HEK293T (cell line): Measurements from ENCODE around the gene B3GNT4.

Source experiments
- CTBP1 ChIP-seq: fragments of 450-650 bp; IDR thresholded peaks from 2 replicates; pipeline ENCODE4 v1.6.1; 2016; ENCODE audit warnings: borderline replicate concordance
- ELF4 ChIP-seq: fragments of 450-650 bp; IDR thresholded peaks from 2 replicates; pipeline ENCODE4 v1.6.1; 2017; ENCODE audit warnings: antibody characterized with exemption
- FOXA1 ChIP-seq: fragments of 450-650 bp; IDR thresholded peaks from 2 replicates; pipeline ENCODE4 v1.6.1; 2016; ENCODE audit warnings: mild to moderate bottlenecking
- HDGF ChIP-seq: fragments of 450-650 bp; IDR thresholded peaks from 2 replicates; pipeline ENCODE4 v1.6.1; 2017; ENCODE audit warnings: antibody characterized with exemption, borderline replicate concordance
- LEF1 ChIP-seq: fragments of 450-650 bp; IDR thresholded peaks from 2 replicates; pipeline ENCODE4 v1.6.1; 2017; ENCODE audit warnings: mild to moderate bottlenecking, borderline replicate concordance
- NFRKB ChIP-seq: fragments of 450-650 bp; IDR thresholded peaks from 2 replicates; pipeline ENCODE4 v1.6.1; 2016; ENCODE audit warnings: mild to moderate bottlenecking, moderate library complexity
- PKNOX1 ChIP-seq: fragments of 450-650 bp; IDR thresholded peaks from 2 replicates; pipeline ENCODE4 v1.6.1; 2016
- SP1 ChIP-seq: fragments of 450-650 bp; IDR thresholded peaks from 2 replicates; pipeline ENCODE4 v1.6.1; 2017
- SUZ12 ChIP-seq: fragments of 450-650 bp; IDR thresholded peaks from 2 replicates; pipeline ENCODE4 v1.6.1; 2016; ENCODE audit warnings: mild to moderate bottlenecking

GRCh38 chr12:122215771-122216170, 12.3 kb downstream of the B3GNT4 start:
- TF ChIP-seq SP1 (no peak), SUZ12 (no peak), HDGF (no peak), LEF1 (no peak), NFRKB (no peak), ELF4 (no peak), CTBP1 (no peak), PKNOX1 (no peak), FOXA1 (no peak)
